ENCODE measurements around the gene MYO9B. TPM values are rescaled to one million over a fixed set of nuclear protein-coding genes. Genes with fewer than 3 reads are reported as not detected.

The MYO9B gene
- total RNA-seq, 2 donors from 2014 or later, result 229 to 257 TPM

GRCh38 chr19:17243211-17243829 lies 167.7 kb downstream of the MYO9B start:
- Histone ChIP-seq H3K9me3 (no peaks in the 10 kb centered on the region), H3K4me3 (peak overlapping the region; percentile 84), H3K27me3 (replicated peaks; ENCODE audit: insufficient read depth) (no peaks in the 10 kb centered on the region), H3K27ac (peak overlapping the region; percentile 75 to 87), H3K4me1 (ENCODE audit: control insufficient read depth in 1 of 2, low read depth in 2 of 2) (peaks cover 18 to 40% of the 10 kb centered on the region in 2 donors), H3K36me3 (peaks cover 6% of the 10 kb centered on the region)
- TF ChIP-seq, protein P1, sequence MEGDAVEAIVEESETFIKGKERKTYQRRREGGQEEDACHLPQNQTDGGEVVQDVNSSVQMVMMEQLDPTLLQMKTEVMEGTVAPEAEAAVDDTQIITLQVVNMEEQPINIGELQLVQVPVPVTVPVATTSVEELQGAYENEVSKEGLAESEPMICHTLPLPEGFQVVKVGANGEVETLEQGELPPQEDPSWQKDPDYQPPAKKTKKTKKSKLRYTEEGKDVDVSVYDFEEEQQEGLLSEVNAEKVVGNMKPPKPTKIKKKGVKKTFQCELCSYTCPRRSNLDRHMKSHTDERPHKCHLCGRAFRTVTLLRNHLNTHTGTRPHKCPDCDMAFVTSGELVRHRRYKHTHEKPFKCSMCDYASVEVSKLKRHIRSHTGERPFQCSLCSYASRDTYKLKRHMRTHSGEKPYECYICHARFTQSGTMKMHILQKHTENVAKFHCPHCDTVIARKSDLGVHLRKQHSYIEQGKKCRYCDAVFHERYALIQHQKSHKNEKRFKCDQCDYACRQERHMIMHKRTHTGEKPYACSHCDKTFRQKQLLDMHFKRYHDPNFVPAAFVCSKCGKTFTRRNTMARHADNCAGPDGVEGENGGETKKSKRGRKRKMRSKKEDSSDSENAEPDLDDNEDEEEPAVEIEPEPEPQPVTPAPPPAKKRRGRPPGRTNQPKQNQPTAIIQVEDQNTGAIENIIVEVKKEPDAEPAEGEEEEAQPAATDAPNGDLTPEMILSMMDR (IDR thresholded peaks at IDR 0.05), result no peak
- DNase-seq (ENCODE audit: low spot score) (no peak), ATAC-seq (ENCODE audit: insufficient number of reproducible peaks, low FRiP score, low read depth) (no peak)

GRCh38 chr19:17243830-17244617 lies 168.4 kb downstream of the MYO9B start:
- H3K36me3 ChIP-seq, result peaks cover 6% of the 10 kb centered on the region
- H3K4me1 ChIP-seq (ENCODE audit: control insufficient read depth in 1 of 2, low read depth in 2 of 2), result peaks cover 18 to 40% of the 10 kb centered on the region in 2 donors
- H3K9me3 ChIP-seq, result no peaks in the 10 kb centered on the region
- peak overlapping the region; percentile 75 to 87 for H3K27ac ChIP-seq
- H3K27me3 ChIP-seq (replicated peaks; ENCODE audit: insufficient read depth), result no peaks in the 10 kb centered on the region
- DNase-seq (ENCODE audit: low spot score) (no peak), ATAC-seq (ENCODE audit: insufficient number of reproducible peaks, low FRiP score, low read depth) (no peak)
- TF ChIP-seq, protein P1 (IDR thresholded peaks at IDR 0.05), result no peak
- H3K4me3 ChIP-seq, result peak overlapping the region; percentile 84

DNA sequence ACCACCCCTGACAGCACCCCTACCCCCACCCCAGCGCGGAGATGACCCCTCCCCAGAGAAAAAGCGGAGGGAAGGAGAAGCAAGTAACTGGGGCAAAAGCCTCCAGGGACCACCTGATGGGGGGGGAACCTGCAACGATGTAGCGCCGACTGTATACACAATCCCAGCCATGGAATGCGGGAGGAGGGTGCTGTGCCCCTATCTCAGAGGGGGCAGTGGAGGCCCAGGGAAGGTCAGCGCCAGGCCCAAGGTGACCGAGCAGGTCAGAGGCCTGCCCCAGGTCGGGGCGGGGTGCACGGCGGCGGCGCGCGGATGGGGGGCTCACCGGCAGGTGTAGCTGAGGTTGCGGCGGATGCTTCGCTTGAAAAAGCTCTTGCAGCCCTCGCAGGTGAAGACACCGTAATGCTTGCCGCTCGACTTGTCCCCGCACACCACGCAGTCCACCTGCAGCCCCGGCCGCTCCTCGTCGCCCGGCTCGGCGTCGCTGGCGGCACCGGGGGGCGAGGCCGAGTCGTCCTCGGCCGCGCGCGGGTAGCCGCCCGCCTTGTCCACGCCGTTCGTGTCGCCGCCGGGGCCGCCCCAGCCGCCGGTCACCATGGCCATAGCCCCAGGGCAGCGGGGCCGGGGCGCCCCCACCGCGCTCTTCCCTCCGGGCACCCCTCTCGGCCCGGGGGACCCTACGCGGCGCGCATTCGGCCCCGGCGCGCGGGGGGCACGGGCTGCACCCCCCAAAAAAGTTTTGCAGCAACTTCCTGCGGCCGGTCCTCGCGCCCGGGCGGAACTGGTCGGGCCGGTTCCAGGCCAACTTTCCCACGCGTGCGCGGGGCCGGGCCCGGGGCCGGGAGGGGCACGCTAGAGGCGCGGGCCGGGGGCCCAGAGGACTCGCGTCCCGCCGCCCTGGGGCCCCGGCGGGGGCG lies 169.3 kb downstream of the MYO9B start:
- Histone ChIP-seq H3K4me1 (ENCODE audit: control insufficient read depth in 1 of 2, low read depth in 2 of 2) (peaks cover 18 to 40% of the 10 kb centered on the region in 2 donors), H3K27ac (peak overlapping the region; percentile 75 to 87), H3K27me3 (replicated peaks; ENCODE audit: insufficient read depth) (no peaks in the 10 kb centered on the region), H3K9me3 (no peaks in the 10 kb centered on the region), H3K36me3 (peaks cover 6% of the 10 kb centered on the region), H3K4me3 (peak overlapping the region; percentile 84)
- TF ChIP-seq, protein P1 (IDR thresholded peaks at IDR 0.05), result no peak
- ATAC-seq (ENCODE audit: insufficient number of reproducible peaks, low FRiP score, low read depth) (no peak), DNase-seq (ENCODE audit: low spot score) (no peak)

- peak within 1 kb of the TSS; percentile 86 for H3K4me3 ChIP-seq
- no peak for DNase-seq (ENCODE audit: low spot score)
- no peaks in the 10 kb centered on the region for H3K9me3 ChIP-seq
- H3K4me1 ChIP-seq (ENCODE audit: control insufficient read depth in 1 of 2, low read depth in 2 of 2), result peaks cover 18 to 40% of the 10 kb centered on the region in 2 donors
- peaks cover 4% of the 10 kb centered on the region for H3K36me3 ChIP-seq
- TF ChIP-seq, protein P1 (IDR thresholded peaks at IDR 0.05), result no peak
- peak within 1 kb of the TSS; percentile 75 to 87 for H3K27ac ChIP-seq
- no peaks in the 10 kb centered on the region for H3K27me3 ChIP-seq (replicated peaks; ENCODE audit: insufficient read depth)
- no peak for ATAC-seq (ENCODE audit: insufficient number of reproducible peaks, low FRiP score, low read depth)
These were observed 170.0 kb downstream of the MYO9B start, which contains the start of gene NR2F6 for GRCh38 chr19:17245535-17245984. TSS of gene NR2F6 (minus strand) at chr19:17245919. CDS start at chr19:17245220, 699 bp downstream.

All from thoracic aorta (tissue), 2 donors.